ENCODE measurements around the gene FRAT2. TPM values are rescaled to one million over a fixed set of nuclear protein-coding genes. Genes with fewer than 3 reads are reported as not detected.
"Not testable (repeated sequence)": the region's sequence is repeated elsewhere in the genome, so short reads cannot be mapped to it uniquely, and the experiment has no call there.

Gene FRAT2
- total RNA-seq, 1 donor from 2014 or later = 8.6 TPM

DNA sequence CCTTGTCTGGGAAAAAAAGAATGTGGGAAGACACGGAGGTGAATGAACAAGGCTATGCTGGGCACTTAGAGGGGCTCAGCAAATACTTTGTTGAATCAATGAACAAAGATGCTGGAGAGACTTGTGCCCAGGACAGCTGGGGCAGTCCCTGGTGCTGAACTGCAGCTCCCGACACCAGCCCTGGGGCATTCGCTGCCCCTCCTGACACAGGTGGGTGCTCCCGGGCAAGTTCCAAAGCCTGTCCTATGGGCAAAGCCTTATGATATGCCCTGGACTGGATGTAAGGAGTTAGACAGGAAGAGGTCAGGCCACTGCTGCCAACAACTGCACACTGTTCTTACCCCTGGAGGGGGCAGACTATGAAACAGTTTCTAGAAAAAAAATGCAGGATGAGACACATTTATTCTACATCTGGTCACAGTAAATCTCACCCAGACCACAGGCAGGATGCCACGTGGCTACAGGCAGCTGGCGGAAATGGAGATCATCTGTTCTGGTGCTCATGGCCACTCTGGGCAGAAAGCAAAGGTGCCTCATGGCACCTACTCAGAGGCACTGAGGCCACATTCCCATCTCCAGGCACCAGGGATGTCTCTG is 21.9 kb upstream of the FRAT2 start:
- TF ChIP-seq, protein P1, sequence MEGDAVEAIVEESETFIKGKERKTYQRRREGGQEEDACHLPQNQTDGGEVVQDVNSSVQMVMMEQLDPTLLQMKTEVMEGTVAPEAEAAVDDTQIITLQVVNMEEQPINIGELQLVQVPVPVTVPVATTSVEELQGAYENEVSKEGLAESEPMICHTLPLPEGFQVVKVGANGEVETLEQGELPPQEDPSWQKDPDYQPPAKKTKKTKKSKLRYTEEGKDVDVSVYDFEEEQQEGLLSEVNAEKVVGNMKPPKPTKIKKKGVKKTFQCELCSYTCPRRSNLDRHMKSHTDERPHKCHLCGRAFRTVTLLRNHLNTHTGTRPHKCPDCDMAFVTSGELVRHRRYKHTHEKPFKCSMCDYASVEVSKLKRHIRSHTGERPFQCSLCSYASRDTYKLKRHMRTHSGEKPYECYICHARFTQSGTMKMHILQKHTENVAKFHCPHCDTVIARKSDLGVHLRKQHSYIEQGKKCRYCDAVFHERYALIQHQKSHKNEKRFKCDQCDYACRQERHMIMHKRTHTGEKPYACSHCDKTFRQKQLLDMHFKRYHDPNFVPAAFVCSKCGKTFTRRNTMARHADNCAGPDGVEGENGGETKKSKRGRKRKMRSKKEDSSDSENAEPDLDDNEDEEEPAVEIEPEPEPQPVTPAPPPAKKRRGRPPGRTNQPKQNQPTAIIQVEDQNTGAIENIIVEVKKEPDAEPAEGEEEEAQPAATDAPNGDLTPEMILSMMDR (conservative IDR thresholded peaks at IDR 0.05) = no peak
- H3K27me3 Mint-ChIP-seq (ENCODE audit: low read depth) = no peaks in the 10 kb centered on the region
- H3K9me3 Mint-ChIP-seq = no peaks in the 10 kb centered on the region
- no peak overlapping the region for H3K4me3 Mint-ChIP-seq
- H3K36me3 Mint-ChIP-seq (ENCODE audit: low read depth) = peaks cover 2% of the 10 kb centered on the region
- DNase-seq (ENCODE audit: low read depth, low spot score) = no peak
- H3K4me1 Mint-ChIP-seq = no peaks in the 10 kb centered on the region
- no peak overlapping the region for H3K27ac Mint-ChIP-seq (ENCODE audit: unreplicated experiment)

GRCh38 chr10:97355571-97355975 is 21.0 kb upstream of the FRAT2 start:
- H3K27me3 Mint-ChIP-seq (ENCODE audit: low read depth) = no peaks in the 10 kb centered on the region
- no peaks in the 10 kb centered on the region for H3K4me1 Mint-ChIP-seq
- no peak for DNase-seq (ENCODE audit: low read depth, low spot score)
- H3K36me3 Mint-ChIP-seq (ENCODE audit: low read depth) = peaks cover 2% of the 10 kb centered on the region
- no peak overlapping the region for H3K4me3 Mint-ChIP-seq
- H3K9me3 Mint-ChIP-seq = no peaks in the 10 kb centered on the region
- TF ChIP-seq, protein P1 (conservative IDR thresholded peaks at IDR 0.05) = peak; percentile 56
- H3K27ac Mint-ChIP-seq (ENCODE audit: unreplicated experiment) = no peak overlapping the region

DNA sequence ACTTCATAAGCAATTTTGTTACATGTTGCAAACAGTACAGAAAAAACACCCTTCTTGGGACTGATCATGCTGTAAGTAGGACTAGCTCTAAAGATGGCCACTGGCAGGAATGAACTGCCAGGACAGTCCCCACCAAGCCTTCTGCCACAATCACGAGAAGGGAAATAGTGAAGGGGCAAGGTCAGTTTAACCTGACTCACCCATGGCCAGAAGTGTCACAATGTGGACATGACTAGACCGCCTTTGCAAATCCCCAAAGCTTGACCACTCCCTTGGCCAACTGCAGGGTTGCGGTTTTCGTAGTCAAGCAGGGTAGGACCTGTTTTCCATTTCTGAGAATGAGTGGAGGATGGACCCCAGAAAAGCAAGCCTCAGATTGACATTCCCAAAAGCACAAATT is 19.4 kb upstream of the FRAT2 start:
- no peaks in the 10 kb centered on the region for H3K4me1 Mint-ChIP-seq
- peaks cover 2% of the 10 kb centered on the region for H3K36me3 Mint-ChIP-seq (ENCODE audit: low read depth)
- H3K4me3 Mint-ChIP-seq = no peak overlapping the region
- H3K27ac Mint-ChIP-seq (ENCODE audit: unreplicated experiment) = no peak overlapping the region
- no peak for DNase-seq (ENCODE audit: low read depth, low spot score)
- no peaks in the 10 kb centered on the region for H3K27me3 Mint-ChIP-seq (ENCODE audit: low read depth)
- TF ChIP-seq, protein P1 (conservative IDR thresholded peaks at IDR 0.05) = no peak
- no peaks in the 10 kb centered on the region for H3K9me3 Mint-ChIP-seq

GRCh38 chr10:97349752-97350513 is 15.4 kb upstream of the FRAT2 start:
- Mint-ChIP-seq H3K36me3 (ENCODE audit: low read depth) (no peaks in the 10 kb centered on the region), H3K27ac (ENCODE audit: unreplicated experiment) (no peak overlapping the region), H3K4me3 (no peak overlapping the region), H3K9me3 (no peaks in the 10 kb centered on the region), H3K4me1 (no peaks in the 10 kb centered on the region), H3K27me3 (ENCODE audit: low read depth) (no peaks in the 10 kb centered on the region)
- no peak for DNase-seq (ENCODE audit: low read depth, low spot score)
- TF ChIP-seq, protein P1 (conservative IDR thresholded peaks at IDR 0.05) = no peak

- Mint-ChIP-seq H3K4me3 (no peak overlapping the region), H3K36me3 (ENCODE audit: low read depth) (no peaks in the 10 kb centered on the region), H3K27me3 (ENCODE audit: low read depth) (peaks cover 2% of the 10 kb centered on the region), H3K4me1 (no peaks in the 10 kb centered on the region), H3K27ac (ENCODE audit: unreplicated experiment) (no peak overlapping the region), H3K9me3 (no peaks in the 10 kb centered on the region)
- DNase-seq (ENCODE audit: low read depth, low spot score) = no peak
- TF ChIP-seq, protein P1 (conservative IDR thresholded peaks at IDR 0.05) = no peak
Measured at GRCh38 chr10:97347317-97347716, 12.8 kb upstream of the FRAT2 start.

GRCh38 chr10:97343664-97344063 is 9.1 kb upstream of the FRAT2 start:
- peaks cover 27% of the 10 kb centered on the region for H3K27me3 Mint-ChIP-seq (ENCODE audit: low read depth)
- H3K4me1 Mint-ChIP-seq; H3K36me3 Mint-ChIP-seq (ENCODE audit: low read depth); H3K9me3 Mint-ChIP-seq; H3K4me3 Mint-ChIP-seq; DNase-seq (ENCODE audit: low read depth, low spot score); H3K27ac Mint-ChIP-seq (ENCODE audit: unreplicated experiment): not testable (repeated sequence)

Data from neural crest cell (in vitro differentiated cells).